IMR-90 (cell line): ENCODE results near the gene CYGB.

ENCODE experiments used
- CEBPB ChIP-seq: IDR thresholded peaks from 2 replicates; pipeline ENCODE4 v1.6.1; 2012; ENCODE audit warnings: low read depth, low read length, improper control_type of control experiment
- MXI1 ChIP-seq: IDR thresholded peaks from 2 replicates; pipeline ENCODE4 v1.6.1; 2012; ENCODE audit warnings: low read depth, mild to moderate bottlenecking, low read length, moderate library complexity, borderline replicate concordance
- POLR2A ChIP-seq: IDR thresholded peaks from 2 replicates; pipeline ENCODE4 v1.6.1; 2012; ENCODE audit warnings: mild to moderate bottlenecking, low read depth, low read length
- SMC3 ChIP-seq: fragments of 150-350 bp; IDR thresholded peaks from 2 replicates; pipeline ENCODE4 v1.6.1; 2016; ENCODE audit warnings: low read depth, mild to moderate bottlenecking, antibody characterized with exemption, low read length, moderate library complexity
- TF ChIP-seq, protein P1 (sequence below): conservative IDR thresholded peaks from 2 replicates; pipeline ENCODE4 v1.5.1; 2012; ENCODE audit warnings: mild to moderate bottlenecking, low read depth, low read length, improper control_type of control experiment

GRCh38 chr17:76497979-76498875 lies 39.3 kb downstream of the CYGB start:
- TF ChIP-seq, protein P1, sequence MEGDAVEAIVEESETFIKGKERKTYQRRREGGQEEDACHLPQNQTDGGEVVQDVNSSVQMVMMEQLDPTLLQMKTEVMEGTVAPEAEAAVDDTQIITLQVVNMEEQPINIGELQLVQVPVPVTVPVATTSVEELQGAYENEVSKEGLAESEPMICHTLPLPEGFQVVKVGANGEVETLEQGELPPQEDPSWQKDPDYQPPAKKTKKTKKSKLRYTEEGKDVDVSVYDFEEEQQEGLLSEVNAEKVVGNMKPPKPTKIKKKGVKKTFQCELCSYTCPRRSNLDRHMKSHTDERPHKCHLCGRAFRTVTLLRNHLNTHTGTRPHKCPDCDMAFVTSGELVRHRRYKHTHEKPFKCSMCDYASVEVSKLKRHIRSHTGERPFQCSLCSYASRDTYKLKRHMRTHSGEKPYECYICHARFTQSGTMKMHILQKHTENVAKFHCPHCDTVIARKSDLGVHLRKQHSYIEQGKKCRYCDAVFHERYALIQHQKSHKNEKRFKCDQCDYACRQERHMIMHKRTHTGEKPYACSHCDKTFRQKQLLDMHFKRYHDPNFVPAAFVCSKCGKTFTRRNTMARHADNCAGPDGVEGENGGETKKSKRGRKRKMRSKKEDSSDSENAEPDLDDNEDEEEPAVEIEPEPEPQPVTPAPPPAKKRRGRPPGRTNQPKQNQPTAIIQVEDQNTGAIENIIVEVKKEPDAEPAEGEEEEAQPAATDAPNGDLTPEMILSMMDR = no peak
- TF ChIP-seq POLR2A = peak; percentile 78
- TF ChIP-seq SMC3 = no peak
- peak; percentile 33; the same call in 1 of the 2 replicates for TF ChIP-seq CEBPB
- TF ChIP-seq MXI1 = 0 out of 2 replicates have a peak, but pooled peaks have one; percentile 15
